Stimulated activated CD8-positive, alpha-beta memory T cell treated with anti-CD3 and anti-CD28 coated beads, Interleukin-12 subunit alpha, Interleukin-12 subunit beta, amount 100 ng/mL, for 24 hours (primary cell): ENCODE results near the gene VAV2.
"Not testable (repeated sequence)": the region's sequence is repeated elsewhere in the genome, so short reads cannot be mapped to it uniquely, and the experiment has no call there.

Source experiments
- DNase-seq: peaks from one replicate; pipeline ENCODE4 v3.0.0-alpha.2; 2020; ENCODE audit errors: extremely low read depth

Gene VAV2

DNA sequence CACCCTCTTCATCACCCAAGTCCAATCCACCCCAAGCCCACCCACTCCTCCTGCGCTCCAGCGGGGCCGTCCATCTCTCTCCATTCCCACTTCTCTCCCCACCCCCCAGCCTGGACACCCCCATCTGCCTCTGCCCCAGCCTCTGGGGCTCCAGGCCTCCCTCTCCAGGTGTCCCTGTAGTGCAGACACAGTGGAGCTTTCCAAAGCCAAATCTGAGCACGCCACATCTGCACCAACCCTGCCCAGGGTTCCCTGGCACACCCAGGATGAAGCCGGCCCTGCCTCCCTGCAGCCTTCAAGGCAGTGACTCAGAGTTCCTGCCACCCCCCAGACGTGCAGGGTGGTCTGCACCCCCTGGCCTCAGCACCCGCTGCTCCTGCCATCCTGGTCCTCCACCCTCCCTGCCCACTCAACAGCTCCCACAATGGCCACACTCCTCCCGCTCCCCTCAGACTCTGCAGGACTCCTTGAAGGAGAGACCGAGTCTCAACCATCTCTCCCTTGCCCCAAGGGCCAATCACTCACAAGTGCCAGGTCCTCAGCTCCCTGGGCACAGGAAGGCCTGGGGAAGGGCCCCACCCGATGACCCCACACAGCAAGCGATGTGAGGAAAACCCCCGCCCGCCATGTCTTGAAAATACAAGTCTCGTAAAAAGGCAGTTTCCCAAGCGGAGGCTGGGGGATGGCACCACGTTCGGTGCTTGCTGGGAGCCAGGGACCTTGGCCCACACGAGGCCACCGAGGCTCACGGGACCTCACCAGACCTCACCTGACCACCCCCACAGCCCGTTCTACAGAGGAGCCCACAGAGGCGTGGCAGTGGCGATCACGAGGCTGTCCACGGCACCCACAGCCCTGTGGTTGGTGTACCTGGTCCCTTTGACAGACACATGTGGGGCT lies 22.2 kb downstream of the VAV2 start:
- no peak for DNase-seq

- no peak for DNase-seq
Observed at GRCh38 chr9:133968966-133969617, 23.0 kb downstream of the VAV2 start.

DNA sequence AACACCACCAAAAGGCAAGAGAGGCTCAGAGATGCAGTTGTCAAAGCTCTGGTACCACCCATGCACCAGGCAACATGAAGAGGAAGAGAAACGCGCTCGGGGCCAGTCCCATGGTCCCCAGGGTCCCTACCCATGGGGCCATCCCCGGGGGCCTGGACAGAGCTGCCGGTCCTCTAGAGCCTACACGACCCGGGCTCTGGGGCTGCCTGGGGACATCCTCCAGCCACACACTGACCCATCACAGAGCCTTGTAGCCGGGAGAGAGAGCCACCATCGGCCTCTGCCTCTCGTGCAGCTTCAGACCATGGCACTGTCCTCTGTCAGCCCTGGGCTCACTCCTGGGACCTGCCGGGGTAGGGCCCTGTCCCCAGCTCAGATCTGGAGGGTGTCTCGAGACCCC lies 23.7 kb downstream of the VAV2 start:
- no peak for DNase-seq

GRCh38 chr9:133967024-133967741 lies 24.9 kb downstream of the VAV2 start:
- no peak for DNase-seq

DNA sequence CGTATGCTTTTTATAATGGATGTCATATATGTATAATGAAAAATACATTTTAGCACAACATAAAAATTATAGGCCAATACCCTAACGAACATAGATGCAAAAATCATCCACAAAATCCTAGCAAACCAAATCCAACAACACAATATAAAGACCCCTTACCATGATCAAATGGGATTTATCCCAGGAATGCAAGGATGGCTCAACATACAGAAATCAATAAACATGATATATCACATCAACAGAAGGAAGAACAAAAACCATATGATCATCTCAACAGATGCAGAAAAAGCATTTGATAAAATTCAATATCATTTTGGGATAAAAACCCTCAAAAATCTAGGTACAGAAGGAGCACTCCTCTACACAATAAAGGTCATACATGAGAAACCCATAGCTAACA lies 27.7 kb downstream of the VAV2 start:
- DNase-seq: no peak

DNA sequence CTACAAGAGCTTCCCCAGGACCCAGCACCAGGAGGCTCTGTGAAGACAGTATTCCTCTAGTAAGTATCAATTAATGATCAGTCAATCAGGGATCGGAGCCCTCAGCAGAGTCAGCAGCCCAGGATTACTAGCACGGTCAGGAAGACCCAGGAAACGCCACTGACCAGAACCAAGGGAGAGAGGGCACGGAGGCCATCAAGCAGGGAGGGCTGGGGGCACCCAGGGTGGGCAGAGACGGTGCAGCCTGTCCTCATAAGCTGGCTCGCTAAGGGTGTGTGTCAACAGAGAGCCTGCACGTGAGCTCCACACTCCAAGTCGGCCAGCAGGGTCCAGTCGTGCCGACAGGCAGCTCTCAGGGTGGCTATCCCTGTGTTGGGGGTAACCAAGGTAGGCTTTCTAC lies 29.0 kb downstream of the VAV2 start:
- DNase-seq: no peak

- DNase-seq: no peak
Observed at GRCh38 chr9:133962341-133962740, 29.8 kb downstream of the VAV2 start.

DNA sequence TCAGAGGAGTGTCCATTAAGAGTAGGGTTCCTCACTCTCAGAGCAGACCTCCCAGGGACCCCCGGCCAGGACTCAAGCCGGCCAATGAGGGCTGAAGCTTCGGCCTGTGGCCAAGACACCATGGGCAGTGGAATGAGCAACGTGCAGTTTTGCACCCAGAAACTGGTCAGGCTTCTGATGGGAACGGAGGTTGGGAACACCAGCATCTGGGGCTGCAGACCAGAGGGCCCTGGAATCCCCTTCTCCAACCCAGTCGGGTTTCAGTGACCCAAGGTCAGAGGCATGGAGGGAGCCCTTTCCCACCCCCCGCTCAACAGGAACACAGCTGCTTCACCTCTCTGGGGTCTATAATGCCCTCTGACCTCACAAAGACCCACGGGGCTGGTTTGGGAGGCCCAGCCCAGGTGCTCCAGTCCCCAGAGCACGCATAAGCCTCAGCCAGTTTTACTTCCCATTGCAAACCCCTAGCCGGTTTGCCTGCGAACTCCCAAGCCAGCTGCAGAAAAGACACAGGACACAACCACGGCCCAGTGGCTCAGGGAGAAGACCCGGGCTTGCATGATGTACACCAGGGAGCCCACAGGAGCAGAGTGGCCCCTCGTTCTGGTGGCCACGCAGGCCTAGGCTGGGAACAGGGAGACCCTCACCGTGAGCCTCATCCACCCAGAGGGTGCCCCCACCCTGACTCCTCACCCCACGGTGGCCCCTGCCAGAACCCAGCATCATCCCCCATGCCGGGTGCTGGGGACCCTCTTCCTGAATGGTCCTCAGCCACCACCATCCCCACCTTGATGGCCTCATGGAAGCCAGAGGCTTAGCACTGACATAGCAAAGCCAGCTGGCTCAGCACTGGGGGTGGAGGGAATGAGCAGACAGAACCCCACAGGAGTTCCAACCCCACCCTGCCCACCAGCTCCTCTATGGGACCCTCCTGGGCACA lies 30.6 kb downstream of the VAV2 start:
- no peak for DNase-seq

DNA sequence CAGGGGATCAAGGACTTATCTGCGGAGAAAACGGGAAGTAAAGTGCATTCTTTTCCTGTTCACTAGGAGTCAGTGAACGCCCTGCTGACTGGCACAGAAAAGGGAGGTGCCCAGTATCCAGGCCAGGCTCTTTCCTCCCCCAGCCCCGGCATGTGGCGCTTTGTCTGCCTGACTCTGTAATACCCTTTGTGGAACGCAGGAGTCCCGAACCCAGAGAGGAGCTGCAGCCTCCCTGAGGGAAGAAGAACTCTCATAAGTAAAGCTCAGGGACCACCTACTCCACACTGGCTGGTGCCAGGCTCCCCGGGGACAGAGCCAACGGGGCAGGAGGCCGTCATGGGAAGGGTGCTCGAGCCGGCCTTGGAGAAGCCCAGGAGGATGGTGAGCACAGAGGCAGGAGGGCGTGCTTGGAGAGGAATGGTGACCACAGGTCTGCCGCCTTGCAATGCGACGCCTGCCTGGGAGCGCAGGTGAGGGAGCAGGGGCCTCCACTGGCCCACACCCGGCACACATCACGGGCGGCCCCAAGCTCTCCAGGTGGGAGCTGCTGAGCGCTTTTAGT lies 31.5 kb downstream of the VAV2 start:
- DNase-seq: no peak

- DNase-seq: no peak
Observed at GRCh38 chr9:133959966-133960567, 32.1 kb downstream of the VAV2 start.

DNA sequence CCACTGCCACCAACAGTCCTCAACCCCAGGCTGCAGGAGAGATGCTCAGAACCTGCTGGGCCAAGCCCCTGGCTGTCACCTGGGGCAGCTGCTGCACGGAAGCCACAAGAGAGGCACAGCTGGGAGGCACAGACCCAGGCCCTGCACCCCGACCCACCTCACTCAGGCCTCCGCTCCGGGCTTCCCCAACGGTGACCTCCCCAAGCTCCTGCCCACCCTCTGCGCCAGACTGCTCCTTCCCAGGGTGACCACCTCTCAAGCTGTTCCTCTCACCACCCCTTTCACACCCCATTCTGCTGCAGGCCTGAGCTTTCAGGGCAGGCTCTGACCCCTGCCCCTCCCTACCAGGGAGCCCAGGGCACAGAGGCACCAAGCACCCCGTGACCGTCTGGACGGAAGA lies 33.0 kb downstream of the VAV2 start:
- no peak for DNase-seq

DNA sequence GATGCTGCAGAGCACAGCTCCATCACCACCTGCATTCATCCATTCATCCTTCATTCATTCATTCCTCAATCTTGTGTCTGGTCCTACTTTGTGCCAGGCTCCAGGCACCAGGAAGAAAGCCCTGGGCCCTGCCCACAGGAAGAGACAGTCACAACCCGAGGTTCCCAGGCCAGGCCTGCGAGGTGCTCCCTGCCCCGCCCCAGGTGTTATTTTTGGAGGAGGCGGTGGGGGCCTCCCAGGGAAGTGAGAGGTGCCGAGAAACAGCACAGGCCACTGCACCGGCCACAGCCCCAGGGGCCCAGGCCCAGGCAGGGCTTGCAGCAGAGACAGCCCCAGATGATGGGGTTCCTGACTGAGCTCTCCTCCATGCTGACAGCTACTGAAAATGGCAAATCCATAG lies 33.4 kb downstream of the VAV2 start:
- no peak for DNase-seq

DNA sequence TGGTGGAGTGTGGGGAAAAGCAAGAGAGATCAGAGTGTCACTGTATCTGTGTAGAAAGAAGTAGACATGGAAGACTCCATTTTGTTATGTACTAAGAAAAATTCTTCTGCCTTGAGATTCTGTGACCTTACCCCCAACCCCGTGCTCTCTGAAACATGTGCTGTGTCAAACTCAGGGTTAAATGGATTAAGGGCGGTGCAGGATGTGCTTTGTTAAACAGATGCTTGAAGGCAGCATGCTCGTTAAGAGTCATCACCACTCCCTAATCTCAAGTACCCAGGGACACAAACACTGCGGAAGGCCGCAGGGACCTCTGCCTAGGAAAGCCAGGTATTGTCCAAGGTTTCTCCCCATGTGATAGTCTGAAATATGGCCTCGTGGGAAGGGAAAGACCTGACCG lies 34.4 kb downstream of the VAV2 start:
- not testable (repeated sequence) for DNase-seq

DNA sequence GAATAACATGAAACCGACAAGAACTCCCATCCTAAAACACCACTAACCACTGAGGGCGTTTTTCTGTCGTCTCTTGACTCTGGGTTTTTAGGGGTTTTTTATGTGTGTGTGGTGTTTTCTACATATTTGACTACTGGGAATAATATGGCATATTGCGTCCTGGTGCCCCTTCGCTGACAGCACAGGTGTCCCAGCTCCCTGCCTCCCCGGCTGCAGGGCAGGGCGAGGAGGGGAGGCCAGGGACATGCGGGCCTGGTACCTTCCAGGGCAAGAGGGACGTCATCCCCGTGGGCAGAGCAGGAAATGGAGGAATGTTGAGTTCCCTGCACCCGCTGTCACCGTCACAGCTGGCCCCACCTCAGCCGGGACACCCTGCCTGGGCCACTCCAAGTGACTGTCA lies 34.8 kb downstream of the VAV2 start:
- DNase-seq: no peak

GRCh38 chr9:133956520-133957076 lies 35.5 kb downstream of the VAV2 start:
- DNase-seq: no peak

DNA sequence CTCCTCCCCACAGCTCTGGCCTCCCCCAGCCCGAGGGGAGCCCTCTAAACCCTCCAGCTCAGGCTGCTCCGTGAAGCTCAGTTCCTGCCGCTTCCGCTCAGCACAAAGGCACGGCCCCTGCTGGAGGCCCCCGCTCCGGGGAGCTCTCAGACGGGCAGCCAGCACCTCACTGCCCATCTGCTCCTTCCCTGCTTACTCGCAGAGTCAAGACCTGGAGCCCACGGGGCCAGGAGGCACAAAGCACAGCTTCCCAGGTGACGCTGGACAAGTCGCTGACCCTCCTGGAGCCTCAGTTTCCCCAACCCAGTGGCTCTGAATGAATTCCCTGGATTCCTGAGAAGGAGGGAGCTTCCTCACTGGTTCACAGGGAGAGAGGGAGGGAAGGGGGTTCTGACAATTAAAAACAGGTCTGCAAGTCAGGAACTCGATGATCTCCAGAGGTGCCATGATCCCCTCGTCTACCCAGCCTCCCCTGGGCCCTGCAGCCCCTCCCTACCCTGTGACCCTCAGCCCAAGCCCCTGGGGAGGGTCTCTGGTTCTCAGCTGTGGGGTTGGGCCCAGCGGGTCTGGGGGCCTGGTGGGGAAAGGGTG lies 36.2 kb downstream of the VAV2 start:
- no peak for DNase-seq

- no peak for DNase-seq
Observed at GRCh38 chr9:133954862-133955529, 37.1 kb downstream of the VAV2 start.

DNA sequence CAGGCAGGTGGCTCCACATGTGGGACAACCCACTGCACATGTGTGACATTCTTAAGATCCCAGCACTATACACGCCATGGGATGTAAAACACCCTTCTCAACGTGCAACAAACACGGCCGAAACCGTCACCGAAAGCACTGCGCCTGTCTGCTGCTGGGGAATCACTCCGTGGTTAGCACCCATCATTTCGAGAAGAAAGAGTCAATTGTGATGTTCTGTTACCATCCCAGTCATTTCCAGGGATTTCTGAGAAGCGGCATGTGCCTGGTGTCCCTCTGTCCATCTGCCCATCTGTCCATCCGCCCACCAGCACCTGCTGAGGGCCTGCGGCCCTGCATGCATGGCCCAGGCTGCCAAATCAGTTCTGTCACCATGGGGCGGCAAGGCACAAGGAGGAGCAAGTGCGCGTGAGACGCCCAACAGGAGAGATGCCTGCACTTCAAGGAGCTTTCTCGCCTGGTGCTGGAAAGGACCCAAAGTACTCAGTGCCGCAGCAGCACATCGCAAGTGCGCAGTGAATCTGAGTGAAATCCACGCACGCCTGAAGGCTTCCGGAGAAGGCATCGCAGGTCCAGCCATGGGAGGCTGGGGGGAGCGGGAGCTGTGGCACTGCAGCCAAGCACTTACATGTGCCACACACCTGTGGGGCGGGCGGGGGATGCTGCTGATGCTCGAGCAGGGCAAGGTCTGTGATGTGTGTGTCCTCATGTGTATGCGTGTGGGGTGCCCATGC lies 38.0 kb downstream of the VAV2 start:
- no peak for DNase-seq

DNA sequence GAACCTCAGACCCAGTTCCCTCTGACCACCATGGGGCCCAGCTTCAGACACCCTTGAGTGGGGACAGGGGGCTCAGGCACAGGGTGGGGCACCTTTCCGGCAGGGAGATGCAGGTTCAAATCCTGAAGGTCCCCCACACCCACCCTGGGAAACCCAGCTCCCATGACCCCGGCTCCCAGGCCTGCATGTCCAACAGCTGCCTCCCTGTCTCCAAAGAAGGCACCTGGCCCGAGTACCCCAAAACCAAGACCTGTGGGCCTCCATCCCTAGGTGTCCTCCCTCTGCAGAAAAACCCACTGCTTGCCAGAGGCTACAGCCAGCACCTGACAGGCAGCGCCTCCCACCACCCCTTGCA lies 38.5 kb downstream of the VAV2 start:
- no peak for DNase-seq
